Osteocyte (in vitro differentiated cells): ENCODE results near the gene PRPS1. TPM values are rescaled to one million over a fixed set of nuclear protein-coding genes. Genes with fewer than 3 reads are reported as not detected.

Experiments used
- DNase-seq: peaks from one replicate; pipeline ENCODE4 v3.0.0; 2021; ENCODE audit warnings: mixed read lengths; ENCODE audit not compliant: unreplicated experiment; ENCODE audit errors: extremely low spot score
- H3K27ac Mint-ChIP-seq: one replicate; pipeline ENCODE4 v1.8.0; 2021; ENCODE audit warnings: mild to moderate bottlenecking, mixed read lengths; ENCODE audit not compliant: unreplicated experiment
- H3K27me3 Mint-ChIP-seq: one replicate; pipeline ENCODE4 v1.8.0; 2021; ENCODE audit warnings: mixed read lengths; ENCODE audit not compliant: unreplicated experiment
- H3K36me3 Mint-ChIP-seq: one replicate; pipeline ENCODE4 v1.8.0; 2021; ENCODE audit warnings: mixed read lengths; ENCODE audit not compliant: unreplicated experiment
- H3K4me1 Mint-ChIP-seq: one replicate; pipeline ENCODE4 v1.8.0; 2021; ENCODE audit warnings: mixed read lengths; ENCODE audit not compliant: unreplicated experiment
- H3K4me3 Mint-ChIP-seq: one replicate; pipeline ENCODE4 v1.8.0; 2021; ENCODE audit warnings: mild to moderate bottlenecking, moderate library complexity, mixed read lengths; ENCODE audit not compliant: unreplicated experiment
- H3K9me3 Mint-ChIP-seq: one replicate; pipeline ENCODE4 v1.8.0; 2021; ENCODE audit warnings: mixed read lengths; ENCODE audit not compliant: unreplicated experiment
- CTCF ChIP-seq: fragments of 200-600 bp; sonication (generic); IDR thresholded peaks from 2 replicates; pipeline ENCODE4 v1.5.0; 2021; ENCODE audit warnings: antibody characterized with exemption, mild to moderate bottlenecking, moderate library complexity
- long read RNA-seq: library from polyadenylated mRNA; unstranded; transcript quantifications from one replicate; pipeline ENCODE4 v2.0.0, GENCODE V29; 2021
- total RNA-seq: library from RNA; stranded (reverse); gene quantifications from 2 replicates; pipeline ENCODE4 v1.2.1, GENCODE V29; 2021

The PRPS1 gene
- 26.0 and 27.6 TPM in 2 replicates for total RNA-seq
- long read RNA-seq, transcript PRPS1-204 (7 exons, 2,152 nt) = major isoform, 16 of 18 reads
- long read RNA-seq, partial matches to known transcripts = 1 of 18 reads
- long read RNA-seq, other reads (novel, unspliced or antisense) = 0 of 18 reads

- peak within 1 kb of the TSS; percentile 85 for H3K4me3 Mint-ChIP-seq
- H3K27ac Mint-ChIP-seq = peak within 1 kb of the TSS; percentile 84
- peak; percentile 92 for DNase-seq
- H3K9me3 Mint-ChIP-seq = no peaks in the 10 kb centered on the region
- no peaks in the 10 kb centered on the region for H3K27me3 Mint-ChIP-seq
- H3K4me1 Mint-ChIP-seq = peaks cover 12% of the 10 kb centered on the region
- no peaks in the 10 kb centered on the region for H3K36me3 Mint-ChIP-seq
- TF ChIP-seq CTCF = no peak
Measured at GRCh38 chrX:107627838-107628661, at the start of gene PRPS1. TSS of gene PRPS1 (plus strand) at chrX:107628510. CDS start at chrX:107628629, 119 bp downstream.

- Mint-ChIP-seq H3K27me3 (no peaks in the 10 kb centered on the region), H3K36me3 (no peaks in the 10 kb centered on the region), H3K4me1 (no peaks in the 10 kb centered on the region), H3K27ac (no peak overlapping the region), H3K9me3 (peaks cover 12% of the 10 kb centered on the region), H3K4me3 (no peak overlapping the region)
- TF ChIP-seq CTCF = no peak
- no peak for DNase-seq
Measured at GRCh38 chrX:107579956-107580355, 48.4 kb upstream of the PRPS1 start.

- no peak for TF ChIP-seq CTCF
- H3K27ac Mint-ChIP-seq = no peak overlapping the region
- no peak for DNase-seq
- H3K27me3 Mint-ChIP-seq = no peaks in the 10 kb centered on the region
- H3K9me3 Mint-ChIP-seq = peaks cover 28% of the 10 kb centered on the region
- no peak overlapping the region for H3K4me3 Mint-ChIP-seq
- no peaks in the 10 kb centered on the region for H3K36me3 Mint-ChIP-seq
- H3K4me1 Mint-ChIP-seq = no peaks in the 10 kb centered on the region
Measured at GRCh38 chrX:107581923-107582322, 46.4 kb upstream of the PRPS1 start.

- Mint-ChIP-seq H3K4me1 (no peaks in the 10 kb centered on the region), H3K27me3 (no peaks in the 10 kb centered on the region), H3K36me3 (no peaks in the 10 kb centered on the region), H3K9me3 (peaks cover 43% of the 10 kb centered on the region), H3K27ac (no peak overlapping the region), H3K4me3 (no peak overlapping the region)
- DNase-seq = peak; percentile 56
- TF ChIP-seq CTCF = no peak
Measured at GRCh38 chrX:107589243-107589642, 39.1 kb upstream of the PRPS1 start.

- no peak for TF ChIP-seq CTCF
- Mint-ChIP-seq H3K4me1 (no peaks in the 10 kb centered on the region), H3K4me3 (no peak overlapping the region), H3K27ac (no peak overlapping the region), H3K27me3 (no peaks in the 10 kb centered on the region), H3K36me3 (no peaks in the 10 kb centered on the region), H3K9me3 (peaks cover 25% of the 10 kb centered on the region)
- DNase-seq = no peak
Measured at GRCh38 chrX:107596651-107597050, 31.7 kb upstream of the PRPS1 start.
